NCI-H82 treated with DMSO at 0.1 percent for 48 hours (cell line): ENCODE measurements around the gene GAGE1.
"Not testable (repeated sequence)": the region's sequence is repeated elsewhere in the genome, so short reads cannot be mapped to it uniquely, and the experiment has no call there.

Source experiments
- DNase-seq: peaks from one replicate; lab custom pipeline; 2025; ENCODE audit not compliant: unreplicated experiment; lab: John Stamatoyannopoulos, UW

GAGE1 gene

GRCh38 chrX:49598720-49599119 lies at the start of gene GAGE1:
GAGE1 (plus strand) TSS chrX:49599020; CDS start chrX:49600175, 1,155 bp downstream.
- DNase-seq = not testable (repeated sequence)

GRCh38 chrX:49550989-49551388 lies 47.8 kb upstream of the GAGE1 start, which contains the start of gene GAGE12E:
GAGE12E (plus strand) TSS chrX:49551289; CDS start chrX:49552444, 1,155 bp downstream.
- not testable (repeated sequence) for DNase-seq

DNA sequence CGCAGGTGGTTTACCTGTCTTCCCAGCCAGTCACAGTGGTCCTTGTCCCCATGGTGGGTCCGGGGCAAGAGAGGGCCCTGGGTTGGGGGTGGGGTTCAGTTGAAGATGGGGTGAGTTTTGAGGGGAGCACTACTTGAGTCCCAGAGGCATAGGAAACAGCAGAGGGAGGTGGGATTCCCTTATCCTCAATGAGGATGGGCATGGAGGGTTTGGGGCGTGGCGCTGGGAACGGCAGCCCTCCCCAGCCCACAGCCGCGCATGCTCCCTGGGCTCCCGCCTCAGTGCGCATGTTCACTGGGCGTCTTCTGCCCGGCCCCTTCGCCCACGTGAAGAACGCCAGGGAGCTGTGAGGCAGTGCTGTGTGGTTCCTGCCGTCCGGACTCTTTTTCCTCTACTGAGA lies 38.3 kb upstream of the GAGE1 start, which contains the start of gene GAGE12F:
Gene GAGE12F, plus strand, starts transcription at position 301 of the 400 bp plus-strand sequence. CDS start 1,155 bp downstream, outside the sequence.
- not testable (repeated sequence) for DNase-seq

DNA sequence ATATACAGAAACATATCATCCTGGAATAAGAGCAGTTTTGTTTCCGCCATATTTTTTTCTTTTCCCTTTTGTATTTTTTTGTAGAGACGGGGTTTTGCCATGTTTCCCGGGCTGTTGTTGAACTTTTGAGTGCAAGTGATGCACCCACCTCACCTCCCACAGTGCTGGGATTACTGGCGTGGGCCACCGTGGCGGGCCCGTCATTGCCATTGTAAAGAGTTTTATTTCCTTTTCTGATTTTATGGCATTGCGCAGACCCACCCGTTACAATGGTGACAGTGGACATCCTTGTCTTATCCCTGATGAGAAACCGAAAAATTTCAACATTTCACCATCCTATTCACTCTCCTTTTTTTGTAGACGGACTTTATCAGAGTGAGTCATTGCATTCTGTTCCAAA lies 30.1 kb upstream of the GAGE1 start:
- not testable (repeated sequence) for DNase-seq

- not testable (repeated sequence) for DNase-seq
Observed at GRCh38 chrX:49569152-49569551, 29.7 kb upstream of the GAGE1 start.

DNA sequence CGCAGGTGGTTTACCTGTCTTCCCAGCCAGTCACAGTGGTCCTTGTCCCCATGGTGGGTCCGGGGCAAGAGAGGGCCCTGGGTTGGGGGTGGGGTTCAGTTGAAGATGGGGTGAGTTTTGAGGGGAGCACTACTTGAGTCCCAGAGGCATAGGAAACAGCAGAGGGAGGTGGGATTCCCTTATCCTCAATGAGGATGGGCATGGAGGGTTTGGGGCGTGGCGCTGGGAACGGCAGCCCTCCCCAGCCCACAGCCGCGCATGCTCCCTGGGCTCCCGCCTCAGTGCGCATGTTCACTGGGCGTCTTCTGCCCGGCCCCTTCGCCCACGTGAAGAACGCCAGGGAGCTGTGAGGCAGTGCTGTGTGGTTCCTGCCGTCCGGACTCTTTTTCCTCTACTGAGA lies 28.7 kb upstream of the GAGE1 start, which contains the start of gene GAGE12G:
Gene GAGE12G, plus strand, starts transcription at position 301 of the 400 bp plus-strand sequence. CDS start 1,155 bp downstream, outside the sequence.
- not testable (repeated sequence) for DNase-seq

- DNase-seq = not testable (repeated sequence)
Observed at GRCh38 chrX:49579649-49580048, 19.2 kb upstream of the GAGE1 start, which contains the start of gene GAGE12H. GAGE12H (plus strand) TSS chrX:49579949; CDS start chrX:49581104, 1,155 bp downstream.

DNA sequence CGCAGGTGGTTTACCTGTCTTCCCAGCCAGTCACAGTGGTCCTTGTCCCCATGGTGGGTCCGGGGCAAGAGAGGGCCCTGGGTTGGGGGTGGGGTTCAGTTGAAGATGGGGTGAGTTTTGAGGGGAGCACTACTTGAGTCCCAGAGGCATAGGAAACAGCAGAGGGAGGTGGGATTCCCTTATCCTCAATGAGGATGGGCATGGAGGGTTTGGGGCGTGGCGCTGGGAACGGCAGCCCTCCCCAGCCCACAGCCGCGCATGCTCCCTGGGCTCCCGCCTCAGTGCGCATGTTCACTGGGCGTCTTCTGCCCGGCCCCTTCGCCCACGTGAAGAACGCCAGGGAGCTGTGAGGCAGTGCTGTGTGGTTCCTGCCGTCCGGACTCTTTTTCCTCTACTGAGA lies 9.6 kb upstream of the GAGE1 start, which contains the start of gene GAGE2A:
Gene GAGE2A, plus strand, starts transcription at position 301 of the 400 bp plus-strand sequence. CDS start 1,155 bp downstream, outside the sequence.
- not testable (repeated sequence) for DNase-seq

DNA sequence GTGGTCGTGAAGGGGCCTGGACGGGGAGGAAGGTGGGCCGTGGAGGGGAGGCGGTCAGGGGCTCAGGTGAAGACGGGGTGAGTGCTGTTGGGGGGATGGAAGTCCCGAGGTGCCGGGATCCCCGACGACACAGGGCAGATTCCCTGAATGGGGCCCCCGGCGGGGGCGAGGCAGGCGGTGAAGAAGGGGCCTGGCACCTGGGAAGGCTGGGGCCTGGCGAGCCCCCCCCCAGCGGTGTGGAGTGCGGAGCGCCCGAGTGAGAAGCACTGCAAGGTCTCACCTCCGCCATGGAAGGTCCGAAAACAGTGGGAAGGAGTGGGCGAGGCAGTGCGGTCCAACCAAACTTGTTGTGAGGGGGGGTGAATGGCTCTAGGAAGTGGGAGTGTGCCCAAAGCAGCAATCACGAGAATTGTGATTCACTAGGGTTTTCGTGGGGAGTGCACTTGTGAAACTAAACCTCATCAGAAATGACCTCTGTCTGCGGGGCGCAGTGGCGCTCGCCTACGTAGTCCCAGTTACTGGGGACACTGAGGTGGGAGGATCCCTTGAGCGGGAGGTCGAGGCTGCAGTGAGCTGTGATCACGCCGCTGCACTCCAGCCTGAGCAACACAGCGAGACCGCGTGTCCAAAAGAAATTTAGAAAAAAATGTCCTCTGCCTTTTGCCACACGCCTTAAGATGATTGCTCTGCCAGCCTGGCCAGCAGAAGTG lies 8.9 kb upstream of the GAGE1 start:
- not testable (repeated sequence) for DNase-seq

- DNase-seq = not testable (repeated sequence)
Observed at GRCh38 chrX:49590488-49590887, 8.3 kb upstream of the GAGE1 start.

GRCh38 chrX:49610718-49611310 lies 12.0 kb downstream of the GAGE1 start:
- DNase-seq = no peak

DNA sequence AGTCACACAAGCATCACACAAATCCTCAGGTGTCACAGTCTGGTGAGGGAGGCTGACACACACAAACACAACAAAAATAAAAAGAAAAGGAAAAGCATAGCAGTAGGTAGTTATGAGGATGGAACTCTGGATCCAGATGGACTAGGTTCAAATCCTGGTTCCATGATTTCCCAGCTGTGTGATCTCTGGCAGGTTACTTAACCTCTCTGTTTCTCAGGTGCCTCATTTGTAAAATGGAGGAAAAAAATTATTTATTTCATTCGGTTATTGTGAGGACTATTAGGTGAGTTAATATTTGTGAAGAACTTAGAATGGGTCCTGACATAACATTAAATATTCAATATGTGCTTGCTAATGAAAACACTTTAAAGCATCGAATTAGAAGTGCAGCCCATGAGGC lies 19.8 kb downstream of the GAGE1 start:
- DNase-seq = no peak

DNA sequence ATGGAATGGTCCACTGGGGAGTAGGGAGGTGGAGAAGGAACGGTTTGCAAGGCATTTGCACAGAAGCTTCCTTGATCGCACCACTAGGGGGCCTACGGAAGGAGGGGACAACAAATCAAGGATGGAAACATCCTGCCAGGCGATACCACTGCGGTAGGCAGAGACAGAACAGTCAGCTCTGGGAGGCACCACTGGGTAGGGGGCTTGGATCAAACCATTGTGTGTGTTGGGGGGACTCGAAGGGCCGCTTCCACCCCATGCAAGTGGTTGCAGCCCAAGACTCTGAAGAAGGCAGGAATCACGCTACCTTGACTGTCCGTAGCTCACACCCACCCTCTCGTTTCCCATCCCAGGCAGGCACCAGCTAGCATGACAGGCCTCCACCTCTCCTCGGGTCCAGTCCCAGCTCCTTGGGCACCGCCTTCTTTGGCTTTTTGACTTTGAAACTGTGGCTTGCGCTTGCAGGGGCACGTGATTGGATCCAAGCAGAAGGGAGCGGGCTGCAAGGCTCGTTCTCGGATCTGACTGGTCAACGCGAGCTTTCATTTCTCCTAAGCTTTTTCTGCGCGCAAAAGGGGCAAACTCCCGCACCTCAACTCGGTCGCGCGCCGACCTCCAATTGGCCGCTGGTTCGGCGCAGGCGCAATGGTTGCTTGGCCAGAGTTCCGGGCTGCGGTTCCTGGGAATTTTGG lies 28.4 kb downstream of the GAGE1 start:
- no peak for DNase-seq

- no peak for DNase-seq
Observed at GRCh38 chrX:49644991-49645637, 46.3 kb downstream of the GAGE1 start.

GRCh38 chrX:49656533-49656932 lies 57.7 kb downstream of the GAGE1 start:
- no peak for DNase-seq
